Measurements from ENCODE around the gene ATOSB.

Gene ATOSB

DNA sequence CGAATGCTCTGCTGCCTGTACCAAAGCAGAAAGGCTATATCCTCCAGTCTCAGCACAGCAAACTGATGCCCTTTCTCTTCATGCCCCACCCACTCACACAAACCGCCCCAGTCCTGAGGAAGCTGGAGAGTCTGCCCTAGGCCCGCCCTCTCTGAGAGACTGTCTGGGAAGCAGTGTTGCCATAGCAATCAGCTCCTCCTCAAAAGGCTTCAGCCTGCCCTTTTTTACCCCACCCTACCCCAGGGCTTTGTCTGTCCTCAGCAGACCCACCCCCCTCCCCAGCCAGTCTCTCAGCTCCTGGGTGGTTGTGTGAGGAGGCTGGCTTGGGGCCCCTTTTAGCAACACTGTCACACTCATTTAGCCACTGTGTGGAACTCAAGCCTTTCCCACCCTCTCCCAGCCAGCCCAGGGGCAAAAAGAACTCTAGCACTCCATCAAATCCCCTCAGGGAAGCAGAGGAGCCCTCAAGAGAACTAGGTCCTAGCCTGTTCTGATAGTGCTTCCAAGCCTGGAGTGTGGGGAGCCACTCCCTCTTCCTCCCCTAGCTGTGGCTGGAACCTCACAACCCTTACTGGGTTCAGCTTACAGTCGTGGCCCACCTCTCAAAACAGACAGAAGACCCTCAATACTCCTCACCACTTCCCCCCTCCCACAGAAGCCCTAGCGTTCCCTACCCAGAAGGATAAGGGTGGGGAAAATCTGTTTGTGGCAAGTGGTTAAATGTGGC is 1.4 kb downstream of the ATOSB start:
- peak; percentile 88 for DNase-seq

DNA sequence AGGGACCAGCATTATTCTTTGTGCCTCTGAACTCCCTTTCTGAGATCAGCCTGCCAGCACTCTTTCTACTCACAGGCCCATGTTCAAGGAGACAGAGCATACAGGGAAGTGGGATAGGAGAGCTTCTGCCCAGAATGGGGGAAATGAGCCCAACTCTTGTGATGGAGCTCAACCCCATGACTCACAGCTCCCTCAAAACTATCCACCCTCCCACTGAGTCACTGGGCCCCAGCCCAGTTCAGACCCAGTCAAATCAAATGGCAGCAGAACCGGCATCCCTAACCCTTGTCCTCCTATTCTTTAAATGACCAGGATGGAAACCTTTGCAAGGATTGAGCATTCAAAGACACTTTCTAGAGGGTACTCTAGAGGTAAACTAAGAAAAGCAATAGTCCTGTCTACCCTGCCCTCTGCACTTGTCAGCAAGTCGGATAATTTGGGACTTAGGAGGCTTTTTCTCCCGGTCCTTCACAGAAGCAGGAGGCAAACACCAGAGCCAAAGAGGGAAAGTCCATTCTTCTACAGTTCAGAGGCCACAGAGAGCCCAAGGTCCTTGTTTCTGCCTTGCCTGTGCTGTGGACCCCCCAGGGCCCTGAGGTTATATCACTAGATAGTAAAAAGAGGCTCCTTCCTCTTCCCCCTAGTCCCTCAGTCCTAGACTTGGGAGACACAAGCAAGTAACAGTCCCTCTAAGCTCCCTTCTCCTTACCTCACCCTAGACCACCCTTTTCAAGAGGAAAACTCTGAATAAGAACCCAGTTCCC is 3.2 kb downstream of the ATOSB start:
- peak; percentile 72 for DNase-seq

DNA sequence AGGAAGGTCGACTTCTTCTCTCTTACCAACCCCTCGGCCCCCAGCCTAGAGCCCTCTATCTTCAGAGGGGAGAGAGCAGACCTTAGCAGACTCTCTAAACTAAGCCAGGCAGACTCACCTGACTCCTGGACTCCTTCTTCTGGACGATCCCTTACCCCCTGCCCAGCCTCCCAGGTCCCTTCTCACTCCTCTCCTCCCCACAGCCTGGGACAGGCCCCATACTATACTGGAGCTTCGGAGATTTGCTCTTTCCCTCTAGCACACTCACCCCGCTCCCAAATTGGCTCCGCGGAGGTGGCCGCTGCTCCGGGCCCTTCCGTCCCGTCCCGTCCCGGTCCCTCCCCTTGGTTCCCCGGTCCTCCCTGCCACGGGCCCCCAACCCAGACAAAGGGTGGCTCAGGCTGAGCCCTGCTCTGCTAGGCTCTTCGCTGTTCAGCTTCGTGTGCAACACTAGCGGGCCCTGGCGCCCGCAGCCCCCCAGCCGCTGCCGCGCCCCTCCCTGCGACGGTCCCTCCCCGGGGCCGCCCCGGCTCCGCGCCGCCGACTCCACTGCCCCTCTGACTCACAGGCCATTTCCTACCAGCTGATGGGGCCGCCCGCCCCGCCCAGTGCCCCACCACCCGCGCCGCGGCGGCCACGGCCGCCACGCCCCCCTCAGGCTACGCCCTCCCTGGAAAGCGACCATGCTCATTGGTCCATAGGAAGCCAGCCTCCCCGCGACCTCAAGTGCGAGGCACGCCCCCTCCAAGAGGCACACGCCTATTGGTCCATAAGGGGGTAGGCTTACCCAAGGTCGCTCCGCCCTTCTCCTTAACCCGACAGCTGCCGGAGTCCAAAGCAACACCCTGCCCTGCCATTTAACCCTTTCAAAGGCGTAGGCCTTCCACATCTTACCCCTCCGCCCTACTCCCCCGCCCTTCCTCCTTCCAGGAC is 4.4 kb downstream of the ATOSB start:
- DNase-seq: peak; percentile 97

DNA sequence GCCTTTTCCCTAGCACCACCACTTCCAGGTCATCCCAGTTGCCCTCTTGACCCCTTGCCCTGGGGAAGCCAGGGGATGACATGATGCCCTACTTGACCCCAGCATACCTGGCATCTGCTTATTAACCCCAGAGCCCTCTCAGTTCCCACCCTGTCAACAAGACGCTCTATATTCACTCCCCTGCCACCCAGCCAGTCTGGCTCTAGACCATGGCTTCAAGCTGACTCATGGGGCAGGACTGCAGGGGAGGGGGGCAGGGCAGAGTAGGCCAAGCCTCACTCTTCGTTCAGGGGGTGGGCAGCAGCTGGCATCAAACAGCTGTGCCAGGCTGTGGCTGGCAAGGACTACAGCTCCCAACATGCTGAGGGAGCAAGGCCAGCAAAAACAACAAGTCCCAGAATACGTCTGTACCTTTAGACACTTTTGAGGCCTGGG is 5.3 kb downstream of the ATOSB start:
- no peak for DNase-seq

DNA sequence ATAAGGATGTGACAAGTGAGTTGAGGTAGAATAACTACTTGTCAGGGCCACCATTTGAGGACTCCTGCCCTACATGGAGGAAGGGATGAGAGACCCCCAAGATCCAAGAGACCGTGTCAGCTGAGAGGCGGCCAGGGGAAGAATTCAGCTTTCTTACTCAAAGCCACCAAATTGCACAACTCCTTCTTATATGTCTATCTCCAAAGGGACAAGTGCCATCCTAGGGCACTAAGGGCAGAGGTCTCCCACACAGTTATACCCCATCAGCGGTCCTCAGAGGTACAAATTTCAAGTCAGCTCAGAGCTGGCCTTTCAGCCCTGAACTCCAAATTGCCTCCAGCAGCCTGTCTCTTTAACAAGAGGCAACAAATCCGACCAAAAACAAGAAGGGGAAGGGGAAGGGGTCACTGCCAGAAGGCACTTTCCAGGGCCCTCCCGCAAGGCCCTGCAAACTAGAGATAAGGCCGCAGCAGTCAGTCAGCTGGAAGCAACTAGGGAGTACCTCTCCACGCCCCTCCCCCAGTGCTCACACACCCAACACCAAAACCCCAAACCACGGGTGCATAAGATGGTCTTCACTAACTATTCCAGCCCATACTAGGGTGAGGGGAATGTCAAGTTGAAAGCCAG is 6.6 kb downstream of the ATOSB start:
- no peak for DNase-seq

DNA sequence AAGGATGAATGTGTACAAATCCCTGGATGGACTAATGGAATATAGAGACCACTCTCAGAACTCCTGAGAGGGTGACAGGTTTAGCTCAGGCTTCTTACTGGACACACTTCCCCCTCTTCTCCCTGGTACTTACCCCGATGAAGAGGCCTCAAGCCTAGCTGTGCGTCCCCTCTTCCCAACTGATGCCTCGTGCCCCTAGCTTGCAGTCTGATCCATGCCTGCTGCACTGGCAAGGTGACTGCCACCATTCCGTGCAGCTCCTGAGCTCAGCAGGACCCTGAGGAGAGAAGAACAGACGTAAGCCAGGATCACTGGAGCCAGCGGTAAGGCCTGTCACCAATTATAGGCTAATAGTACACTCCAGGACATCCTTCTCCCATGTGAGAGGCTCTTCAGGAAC is 7.2 kb downstream of the ATOSB start:
- DNase-seq: no peak

DNA sequence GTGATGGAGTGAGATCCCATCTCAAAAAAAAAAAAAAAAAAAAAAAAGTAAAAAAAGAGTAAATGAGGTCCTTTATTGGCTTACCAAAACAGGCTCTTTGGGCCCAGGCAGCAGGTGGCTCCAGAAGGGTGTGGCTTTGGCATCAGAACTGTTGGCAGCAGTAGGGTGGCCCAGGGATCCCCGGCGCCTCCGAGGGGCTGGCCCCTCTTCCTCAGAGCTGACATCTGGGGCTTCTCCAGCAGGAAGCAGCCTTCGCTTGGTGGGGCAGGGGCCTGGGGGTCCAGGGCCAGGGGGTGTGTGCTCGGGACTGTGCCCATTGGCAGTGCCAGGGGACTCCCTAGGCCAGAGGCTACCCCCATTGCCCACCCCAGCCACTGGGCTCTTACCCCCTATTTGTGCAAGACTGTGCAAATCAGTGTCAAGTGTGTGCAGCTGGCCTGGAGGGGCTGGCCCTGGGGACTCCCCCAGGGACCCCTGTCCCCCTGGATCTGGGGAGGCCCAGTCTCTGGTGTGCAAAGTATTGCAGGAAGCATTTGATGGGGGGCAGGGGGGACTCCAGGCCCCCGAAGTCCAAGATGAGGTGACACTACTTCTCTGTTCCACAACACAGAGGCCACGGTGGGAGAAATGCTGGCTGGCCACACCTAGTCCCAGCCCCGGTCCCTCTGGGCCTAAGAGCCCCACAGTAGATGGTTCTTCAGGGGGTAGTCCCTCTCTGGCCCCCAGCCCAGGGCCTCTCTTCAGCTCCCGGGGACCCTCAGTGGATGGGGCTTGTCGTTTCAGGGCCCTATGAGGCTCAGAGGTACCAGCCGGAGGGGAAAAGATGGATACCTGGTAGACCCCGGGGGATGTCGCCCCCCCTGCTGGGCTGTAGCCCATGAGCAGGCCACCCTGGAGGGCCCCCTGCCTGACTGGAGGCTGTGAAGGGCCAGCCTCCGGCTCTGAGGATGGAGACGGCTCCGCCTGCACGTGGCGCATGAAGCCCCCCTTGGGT is 8.1 kb downstream of the ATOSB start:
- DNase-seq: no peak

DNA sequence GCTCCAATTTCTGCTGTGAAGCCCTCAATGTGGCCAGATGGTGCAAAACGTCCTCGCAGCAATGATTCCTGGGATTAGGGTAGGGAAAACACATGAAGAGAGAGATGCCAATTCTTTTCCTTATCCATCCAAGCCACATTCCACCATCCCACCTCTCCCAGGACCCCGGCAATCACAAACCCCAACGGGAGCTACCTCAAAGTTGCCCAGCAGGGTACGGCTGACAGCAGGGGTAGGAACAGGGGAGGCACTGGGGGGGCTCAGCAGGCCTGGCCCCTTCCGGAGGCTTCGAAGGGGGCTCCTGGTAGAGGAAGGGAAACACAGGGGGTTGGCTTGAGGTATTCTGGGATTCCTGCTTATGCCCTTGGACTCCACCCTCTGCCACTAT is 9.3 kb downstream of the ATOSB start:
- no peak for DNase-seq

DNA sequence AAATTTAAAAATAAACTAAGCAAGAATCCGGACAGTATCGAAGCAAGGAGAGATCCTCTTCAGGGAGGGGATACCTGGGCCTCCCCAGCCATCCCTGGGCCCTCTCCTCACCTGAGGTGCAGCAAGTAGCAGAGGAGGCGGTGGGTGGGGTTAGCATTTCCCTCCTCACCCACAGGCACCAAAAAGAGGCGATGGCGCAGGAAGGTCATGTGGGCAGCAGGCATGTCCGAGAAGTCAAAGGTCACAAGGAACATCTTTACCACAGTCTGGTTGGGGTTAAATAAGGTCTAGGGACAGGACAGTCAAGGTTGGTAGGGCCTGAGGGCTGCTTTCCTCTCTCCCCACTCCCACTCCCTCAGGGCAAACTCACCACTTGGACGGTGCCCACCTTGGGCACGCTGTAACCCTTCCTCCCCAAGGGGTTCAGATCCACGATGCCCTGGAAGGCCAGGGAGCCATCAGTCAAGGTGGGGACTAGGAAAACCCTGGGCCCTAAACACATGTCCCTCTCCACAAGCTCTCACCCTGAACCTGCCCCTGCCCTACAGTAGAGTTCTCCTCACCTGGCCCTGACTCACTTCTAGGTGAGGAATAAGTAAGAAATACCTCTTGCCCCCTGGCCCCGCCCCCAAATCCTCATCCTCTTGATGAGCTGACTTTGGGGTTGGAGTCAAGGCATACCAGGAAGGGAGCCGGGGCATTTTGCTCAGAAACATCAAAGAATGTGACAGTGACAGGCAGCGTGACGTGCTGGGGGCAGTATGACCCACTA is 9.9 kb downstream of the ATOSB start:
- no peak for DNase-seq

DNA sequence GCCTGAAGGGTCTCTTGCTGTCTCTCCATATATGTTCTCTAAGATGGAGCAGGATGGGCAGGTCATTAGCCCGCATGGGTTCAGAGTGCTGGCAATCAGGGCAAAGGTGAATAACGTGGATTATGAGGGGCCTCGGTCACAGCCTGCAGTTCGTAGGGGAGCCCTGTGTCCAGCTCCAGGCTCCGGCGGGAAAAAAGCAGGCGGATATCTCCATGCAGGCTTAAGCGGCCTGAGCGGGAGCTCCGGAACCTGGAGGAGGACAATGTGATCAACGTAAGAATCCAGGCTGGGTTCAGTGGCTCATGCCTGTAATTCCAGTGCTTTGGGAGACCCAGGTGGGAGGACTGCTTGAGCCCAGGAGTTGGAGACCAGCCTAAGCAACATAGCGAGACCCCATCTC is 10.5 kb downstream of the ATOSB start:
- DNase-seq: no peak

DNA sequence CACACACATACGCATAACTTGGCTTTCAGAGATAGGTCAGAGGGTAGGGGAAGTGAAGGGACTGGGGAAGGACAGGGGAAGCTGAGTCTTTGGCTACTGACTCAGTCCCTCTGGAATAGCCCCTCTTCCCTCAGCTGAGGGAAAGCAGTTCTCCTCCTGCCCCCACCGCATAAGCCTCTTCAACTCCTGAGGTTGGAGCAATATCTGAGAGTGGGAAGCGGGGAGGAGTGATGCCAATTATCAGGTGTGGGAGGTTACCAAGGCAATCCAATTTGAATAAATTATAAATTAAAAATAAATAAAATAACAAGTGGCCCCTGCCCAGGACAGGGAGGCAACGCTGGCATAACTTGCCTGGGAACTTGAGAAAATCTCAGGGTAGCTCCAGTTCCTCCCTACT is 11.1 kb downstream of the ATOSB start:
- DNase-seq: no peak

DNA sequence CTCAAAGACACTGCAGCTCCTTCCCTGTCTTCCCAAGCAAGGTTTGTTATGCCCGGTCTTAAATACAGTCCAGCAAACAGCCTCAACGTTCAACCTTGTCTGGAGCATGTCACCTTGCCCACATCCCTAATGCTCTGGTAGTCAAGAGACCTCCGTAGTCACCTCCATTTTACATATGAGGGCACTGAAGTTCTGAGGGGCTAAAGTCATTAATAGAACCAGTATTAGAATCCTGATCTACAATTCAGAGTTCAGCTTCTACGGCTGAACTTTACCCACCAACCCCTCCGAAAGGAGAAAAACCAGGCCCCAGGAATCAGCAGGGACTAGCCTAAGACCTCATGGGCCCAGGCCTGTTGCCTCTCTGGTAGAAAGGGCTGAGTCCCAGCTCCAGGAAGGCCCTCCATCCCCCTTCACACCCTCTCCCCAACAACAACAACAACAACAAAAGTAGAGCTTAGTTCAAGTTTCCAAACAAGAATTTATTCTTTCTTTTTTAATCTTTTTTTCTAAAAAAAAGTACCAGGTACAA is 11.9 kb downstream of the ATOSB start:
- no peak for DNase-seq

DNA sequence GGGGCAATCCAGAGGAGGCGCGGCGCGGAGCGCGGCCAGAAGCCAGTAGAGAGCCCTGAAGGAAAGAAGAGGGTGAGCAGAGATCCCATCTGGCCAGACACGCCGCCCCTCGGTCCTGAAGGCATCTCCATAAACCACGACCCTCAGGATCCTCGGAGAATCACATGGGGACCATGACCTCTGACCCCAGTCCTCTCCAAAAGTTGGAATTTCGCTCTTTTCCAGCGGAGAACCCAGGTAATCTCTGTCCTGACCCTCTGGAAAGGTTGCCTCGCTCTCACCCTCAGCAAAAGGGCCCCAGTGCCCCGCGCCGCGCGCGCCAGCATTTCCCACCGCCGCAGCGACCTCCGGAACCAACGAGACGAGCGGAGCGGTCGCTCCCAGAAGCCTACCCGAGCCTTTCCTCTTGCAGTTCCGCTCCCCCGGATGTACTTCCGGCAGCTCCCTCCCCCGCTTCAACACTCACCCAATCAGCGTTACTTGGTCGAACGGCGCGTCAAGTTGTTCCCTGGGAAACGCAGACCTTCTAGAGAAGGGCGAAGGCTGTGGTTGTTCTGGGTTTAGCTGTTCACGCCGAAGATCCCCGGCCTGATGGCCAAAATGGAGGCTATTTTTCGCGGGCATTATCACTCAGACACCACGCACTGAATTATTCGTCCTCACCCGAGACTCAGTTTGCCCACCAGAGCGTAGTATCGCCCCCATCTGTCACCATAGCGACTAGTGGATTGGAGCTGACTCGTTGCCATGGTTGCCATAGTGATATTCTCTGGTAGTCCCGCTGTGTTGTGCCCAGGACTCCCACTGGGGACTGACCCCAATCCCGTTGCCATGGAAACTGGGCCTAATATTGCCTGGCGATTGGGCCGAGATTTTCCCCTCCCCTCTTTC is 12.6 kb downstream of the ATOSB start, which contains the start of gene STOML2:
Gene STOML2 (minus strand): TSS at position 363 of the 891 bp plus-strand sequence. CDS start 37 bp downstream, at position 326.
- peak; percentile 92 for DNase-seq

DNA sequence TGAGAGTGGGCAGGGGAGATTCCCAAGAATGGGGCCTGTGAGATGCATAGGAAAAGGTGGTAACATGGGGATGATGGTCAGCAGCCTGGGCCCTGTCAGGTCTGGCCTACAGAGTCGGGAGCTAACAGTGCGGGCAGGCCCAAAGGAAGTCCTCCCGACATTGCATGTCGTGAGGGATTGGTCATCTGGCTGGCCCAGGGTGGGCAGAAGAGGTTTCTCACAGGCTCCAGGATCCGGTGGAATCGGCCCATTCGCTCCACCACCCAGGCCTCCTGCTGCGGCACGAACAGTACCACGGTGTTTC is 13.2 kb downstream of the ATOSB start:
- no peak for DNase-seq

DNA sequence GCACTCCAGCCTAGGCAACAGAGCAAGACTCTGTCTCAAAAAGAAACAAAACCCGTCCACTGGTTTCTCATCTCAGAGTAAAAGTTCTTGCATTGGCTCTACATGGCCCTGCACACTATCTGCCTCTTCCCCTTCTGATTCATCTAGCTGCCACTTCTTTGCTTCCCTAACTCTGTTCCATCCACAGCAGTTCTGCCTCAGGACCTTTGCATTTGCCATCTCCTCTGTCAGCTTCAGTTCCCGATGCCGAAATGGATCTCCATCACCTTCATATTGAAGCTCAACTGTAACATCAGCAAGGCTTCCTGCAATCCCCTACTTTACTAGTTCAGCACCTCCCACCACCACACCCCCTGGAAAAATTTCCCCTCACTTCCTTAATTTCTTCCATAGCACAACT is 18.1 kb downstream of the ATOSB start:
- no peak for DNase-seq

DNA sequence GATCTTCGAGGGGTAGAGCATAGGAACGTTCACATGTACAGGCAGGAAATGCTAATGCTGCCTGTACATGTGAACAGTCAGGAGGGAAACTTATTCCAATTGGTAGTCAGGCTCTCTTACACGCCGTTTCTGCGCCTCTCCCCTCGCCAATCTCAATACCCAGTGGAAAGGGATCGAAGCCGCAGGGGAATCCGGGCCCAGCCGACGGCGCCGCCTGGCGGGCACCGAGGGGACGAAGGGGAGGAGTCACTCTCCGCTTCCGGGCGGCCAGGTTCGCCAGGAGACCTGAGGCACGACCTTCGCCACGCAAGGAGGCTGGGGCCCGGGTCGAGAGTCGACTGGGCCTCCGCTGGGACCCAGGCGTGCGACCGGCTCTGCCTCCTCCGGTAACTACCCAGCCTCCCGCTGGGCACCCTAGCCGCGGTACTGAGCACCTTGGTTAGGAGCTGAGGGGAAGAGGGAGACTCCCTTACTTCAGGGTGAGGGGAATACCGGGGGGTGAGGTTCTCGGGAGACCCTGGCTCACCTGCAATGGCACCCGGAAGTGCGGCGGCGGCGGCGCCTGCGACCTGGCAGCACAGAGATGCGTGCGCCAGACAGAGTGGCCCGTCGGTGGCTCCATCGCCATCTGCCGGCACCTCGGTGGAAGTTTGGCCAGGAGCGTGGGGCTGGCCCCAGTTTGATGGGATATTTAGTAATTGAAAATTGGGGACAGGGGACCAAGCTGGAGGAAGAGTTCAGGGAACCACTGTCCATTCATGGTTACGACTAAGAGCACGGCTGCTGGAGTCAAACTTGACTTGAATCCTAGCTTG is 19.4 kb downstream of the ATOSB start, which contains the start of gene PIGO:
Gene PIGO (minus strand): TSS at position 557 of the 815 bp plus-strand sequence. CDS start 1,026 bp downstream, outside the sequence.
- DNase-seq: peak; percentile 80

DNA sequence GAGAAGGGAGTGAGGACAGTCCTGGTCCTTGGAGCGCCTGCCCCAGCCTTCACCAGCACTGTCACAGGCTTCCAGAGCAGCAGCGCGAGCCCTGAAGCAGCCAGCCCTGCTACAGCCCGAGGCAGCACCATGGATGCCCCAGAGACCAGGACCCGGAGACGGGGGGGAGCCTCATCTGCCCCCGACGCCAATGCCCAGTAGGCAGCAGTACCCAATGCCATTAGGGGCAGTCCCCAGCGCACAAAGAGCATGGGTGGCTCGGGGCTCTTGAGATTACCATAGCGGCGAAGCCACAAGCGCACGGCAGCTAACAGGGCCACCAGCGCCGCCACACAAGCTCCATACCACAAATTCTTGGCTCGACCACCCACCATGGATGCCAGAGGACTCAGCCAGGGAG is 24.1 kb downstream of the ATOSB start:
- no peak for DNase-seq

DNA sequence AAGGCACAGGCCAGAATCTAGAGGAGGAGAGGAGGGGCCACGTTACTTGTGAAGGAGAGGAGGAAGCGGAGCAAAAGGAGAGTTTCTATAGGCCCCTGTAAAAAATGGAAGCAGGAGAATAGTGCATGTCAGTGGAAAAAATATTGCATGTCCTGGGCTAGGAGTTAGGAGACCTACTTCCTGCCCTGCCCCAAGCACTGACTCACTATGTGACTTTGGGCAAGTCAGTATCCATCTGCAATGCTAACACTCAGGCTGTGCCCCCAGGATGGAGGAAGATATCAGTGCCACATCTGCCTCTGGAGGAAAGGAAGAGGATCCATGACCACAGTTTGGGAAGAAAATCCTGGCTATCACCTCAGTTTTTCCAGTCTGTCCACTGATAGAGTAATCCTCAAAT is 26.2 kb downstream of the ATOSB start:
- no peak for DNase-seq
